Gastrocnemius medialis (tissue), 4 donors: ENCODE results near the gene TRIM46. TPM values are rescaled to one million over a fixed set of nuclear protein-coding genes. Genes with fewer than 3 reads are reported as not detected.
"Not testable (repeated sequence)": the region's sequence is repeated elsewhere in the genome, so short reads cannot be mapped to it uniquely, and the experiment has no call there.

Experiments used
- ATAC-seq, 2 donors: fragments of 150-250 bp; one replicate each; pipeline ENCODE4 v1.9.1; 2016
- DNase-seq, 2 donors: peaks; one replicate each; pipeline ENCODE4 v3.0.0-alpha.2; 2019
- H3K27ac ChIP-seq, 4 donors: fragments of 200-600 bp; sonication (generic); 1 replicate in 1 of 4; 2 replicates in 3 of 4; pipeline ENCODE4 v1.5.1; 2016 to 2018; ENCODE audit warnings: mild to moderate bottlenecking in 2 of 4, moderate library complexity in 1 of 4
- H3K27me3 ChIP-seq, 3 donors: fragments of 200-600 bp; sonication (generic) in 2 of 3; 1 replicate in 1 of 3; 2 replicates in 2 of 3; pipeline versions ENCODE4 v1.5.1 to v1.6.0; 2016 to 2019; ENCODE audit warnings: mild to moderate bottlenecking in 1 of 3, moderate library complexity in 1 of 3
- H3K36me3 ChIP-seq, 2 donors: fragments of 200-600 bp; sonication (generic) in 1 of 2; one replicate each; pipeline ENCODE4 v1.5.1; 2017 to 2018
- H3K4me1 ChIP-seq, 2 donors: fragments of 200-600 bp; sonication (generic) in 1 of 2; one replicate each; pipeline ENCODE4 v1.5.1; 2016 to 2017; ENCODE audit warnings: mild to moderate bottlenecking in 2 of 2
- H3K4me3 ChIP-seq, 4 donors: fragments of 200-600 bp; sonication (generic) in 3 of 4; 1 replicate in 1 of 4; 2 replicates in 3 of 4; pipeline ENCODE4 v1.5.1; 2016 to 2019; ENCODE audit warnings: mild to moderate bottlenecking in 2 of 4
- H3K9me3 ChIP-seq, 3 donors: fragments of 200-600 bp; sonication (generic) in 2 of 3; 1 replicate in 1 of 3; 2 replicates in 2 of 3; pipeline ENCODE4 v1.5.1; 2016 to 2019
- CTCF ChIP-seq, 5 experiments: fragments of 450-650 bp in 3 of 5; fragments of 200-600 bp in 2 of 5; sonication (generic) in 2 of 5; IDR thresholded peaks in 4 of 5; conservative IDR thresholded peaks in 1 of 5; 1 replicate in 4 of 5; 2 replicates in 1 of 5; pipeline ENCODE4 v1.5.1; 2016 to 2019; ENCODE audit warnings: antibody characterized with exemption in 5 of 5, mild to moderate bottlenecking in 3 of 5, moderate library complexity in 3 of 5
- POLR2A ChIP-seq, 2 donors: fragments of 450-650 bp; IDR thresholded peaks; one replicate each; pipeline ENCODE4 v1.6.1; 2017; ENCODE audit warnings: antibody characterized with exemption in 2 of 2, mild to moderate bottlenecking in 2 of 2, moderate library complexity in 2 of 2
- in situ Hi-C, 4 donors: fragments of 200-750 bp; cut with MboI; loops; one replicate each; pipeline versions ENCODE4 v1.15.0 to v1.8.0; 2017; ENCODE audit warnings: low sequenced_read_pairs in 4 of 4
- intact Hi-C: fragments of 100-400 bp; cut with DNase I; formaldehyde crosslinking; loops from one replicate; pipeline ENCODE4 v1.15.1; 2023; ENCODE audit warnings: low total_unique reads
- total RNA-seq, 4 donors: library from RNA; depleted of rRNA; stranded (reverse); fragments of >200 nt; gene quantifications; one replicate each; pipeline versions ENCODE4 v1.1.0 to v1.2.3, GENCODE V29; 2016

TRIM46 gene
- total RNA-seq, 4 donors from 2014 or later: not detected

DNA sequence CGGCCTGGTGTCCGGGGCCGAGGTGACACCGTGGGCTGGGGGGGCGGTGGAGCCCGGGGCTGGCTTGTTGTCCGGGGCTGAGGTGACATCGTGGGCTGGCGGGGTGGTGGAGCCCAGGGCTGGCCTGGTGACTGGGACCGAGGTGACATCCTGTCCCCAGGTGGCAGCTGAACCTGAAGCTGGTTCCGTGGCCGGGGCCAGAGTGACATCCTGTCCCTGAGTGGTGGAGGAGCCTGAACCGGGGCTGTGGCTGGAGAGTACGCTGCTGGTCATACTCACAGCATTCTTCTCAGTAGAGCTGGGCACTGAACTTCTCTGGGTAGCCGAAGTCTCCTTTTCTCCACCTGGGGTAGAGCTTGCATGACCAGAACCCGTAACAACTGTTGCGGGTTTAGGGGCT lies 18.3 kb downstream of the TRIM46 start:
- Histone ChIP-seq H3K9me3 (no peaks in the 10 kb centered on the region), H3K4me1 (peaks cover 15 to 32% of the 10 kb centered on the region in 2 donors), H3K27ac (no peak overlapping the region), H3K27me3 (no peaks in the 10 kb centered on the region), H3K36me3 (no peaks in the 10 kb centered on the region), H3K4me3 (no peak overlapping the region)
- intact Hi-C loops (loop anchor here (2.0 kb wide), 1 partner anchor 19 kb away; the partner anchor contains the start of genes KRTCAP2 and TRIM46), in situ Hi-C loops (no loop called here)
- DNase-seq (no peak), ATAC-seq (no peak)
- TF ChIP-seq POLR2A (IDR thresholded peaks at IDR 0.05) (no peak), CTCF (IDR thresholded peaks at IDR 0.05 in 4 of 5, conservative IDR thresholded peaks at IDR 0.05 in 1 of 5) (no peak)

GRCh38 chr1:155192346-155193274 lies 19.0 kb downstream of the TRIM46 start:
- intact Hi-C loops: loop anchor here (1.0 to 2.0 kb wide), 2 partner anchors 16 to 20 kb away; partner anchors contain the start of genes KRTCAP2 and TRIM46
- peaks cover 19 to 32% of the 10 kb centered on the region in 2 donors for H3K4me1 ChIP-seq
- H3K4me3 ChIP-seq: peak overlapping the region; percentile 51 to 75 (median 64)
- TF ChIP-seq POLR2A (IDR thresholded peaks at IDR 0.05) (no peak), CTCF (IDR thresholded peaks at IDR 0.05 in 4 of 5, conservative IDR thresholded peaks at IDR 0.05 in 1 of 5) (no peak)
- peak in 1 of 2 donors; percentile 1 for ATAC-seq
- no peaks in the 10 kb centered on the region for H3K36me3 ChIP-seq
- H3K27ac ChIP-seq: peak overlapping the region; percentile 58 to 69 (median 62)
- in situ Hi-C loops: no loop called here
- no peaks in the 10 kb centered on the region for H3K27me3 ChIP-seq
- DNase-seq: no peak
- no peaks in the 10 kb centered on the region for H3K9me3 ChIP-seq

DNA sequence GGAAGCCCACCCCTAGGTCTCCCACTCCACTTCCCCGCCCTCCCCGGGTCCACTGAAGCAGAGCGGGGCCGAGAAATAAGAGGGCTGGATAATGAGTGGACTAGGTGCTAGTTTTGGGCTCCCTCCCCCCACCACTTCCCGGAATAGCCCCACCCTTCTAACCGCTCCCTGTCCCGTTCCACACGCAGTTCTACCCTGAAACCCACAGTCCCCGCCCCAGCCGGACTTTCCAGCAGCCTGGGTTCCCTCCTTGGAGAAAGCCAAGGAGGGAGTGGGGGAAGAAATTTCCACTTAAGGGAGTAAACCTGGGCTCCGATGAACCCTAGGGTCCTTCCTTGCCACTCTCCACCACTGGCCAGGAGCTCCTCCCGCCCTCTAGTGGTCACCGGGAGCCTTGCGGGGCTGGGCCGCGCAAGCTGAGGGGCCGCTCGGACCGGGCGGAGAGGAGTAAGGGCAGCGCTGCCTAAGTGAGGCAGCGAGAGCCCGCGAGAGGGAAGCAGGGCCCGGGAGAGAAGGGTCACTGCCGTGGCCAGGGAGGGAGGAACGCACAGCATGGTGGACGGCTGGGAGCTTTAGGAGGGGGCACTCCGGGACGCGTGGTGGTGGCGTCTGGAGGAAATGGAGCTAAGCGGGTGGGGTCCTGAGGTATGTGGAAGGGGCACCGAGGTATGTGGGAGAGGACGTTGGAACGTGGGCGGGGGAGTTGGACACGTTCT lies 19.8 kb downstream of the TRIM46 start:
- peak overlapping the region; percentile 51 to 75 (median 64) for H3K4me3 ChIP-seq
- intact Hi-C loops (loop anchor here (1.0 to 2.0 kb wide), 2 partner anchors 17 to 21 kb away; partner anchors contain the start of genes KRTCAP2 and TRIM46), in situ Hi-C loops (no loop called here)
- TF ChIP-seq CTCF (IDR thresholded peaks at IDR 0.05 in 4 of 5, conservative IDR thresholded peaks at IDR 0.05 in 1 of 5) (peak; percentile 90 to 98 (median 97)), POLR2A (IDR thresholded peaks at IDR 0.05) (no peak)
- H3K4me1 ChIP-seq: peaks cover 22 to 32% of the 10 kb centered on the region in 2 donors
- no peaks in the 10 kb centered on the region for H3K27me3 ChIP-seq
- DNase-seq: peak; percentile 56 to 78
- ATAC-seq: peak; percentile 76 to 77
- no peaks in the 10 kb centered on the region for H3K9me3 ChIP-seq
- peak overlapping the region; percentile 58 to 69 (median 62) for H3K27ac ChIP-seq
- H3K36me3 ChIP-seq: no peaks in the 10 kb centered on the region

DNA sequence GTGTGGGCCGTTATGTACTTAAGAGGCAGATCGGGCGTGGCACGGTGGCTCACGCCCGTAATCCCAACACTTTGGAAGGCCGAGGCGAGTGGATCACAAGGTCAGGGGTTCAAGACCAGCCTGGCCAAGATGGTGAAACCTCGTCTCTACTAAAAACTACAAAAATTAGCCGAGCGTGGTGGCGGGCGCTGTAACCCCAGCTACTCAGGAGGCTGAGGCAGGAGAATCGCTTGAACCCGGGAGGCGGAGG lies 20.3 kb downstream of the TRIM46 start:
- H3K36me3 ChIP-seq, in situ Hi-C loops, H3K27me3 ChIP-seq, ATAC-seq, DNase-seq, H3K9me3 ChIP-seq: not testable (repeated sequence)
- Histone ChIP-seq H3K4me1 (peaks cover 22 to 32% of the 10 kb centered on the region in 2 donors), H3K4me3 (peak overlapping the region; percentile 51 to 75 (median 64)), H3K27ac (peak overlapping the region; percentile 58 to 69 (median 62))
- intact Hi-C loops: loop anchor here (1.0 to 2.0 kb wide), 2 partner anchors 18 to 21 kb away; partner anchors contain the start of genes KRTCAP2 and TRIM46
